GM21717 (cell line): ENCODE measurements around the gene ASB5.

Source experiments
- ATAC-seq: cut with Tn5 transposase; IDR thresholded peaks from one replicate; pipeline ENCODE4 v1.9.1; 2021; ENCODE audit warnings: mild to moderate bottlenecking, moderate library complexity; ENCODE audit not compliant: unreplicated experiment

ASB5 gene

DNA sequence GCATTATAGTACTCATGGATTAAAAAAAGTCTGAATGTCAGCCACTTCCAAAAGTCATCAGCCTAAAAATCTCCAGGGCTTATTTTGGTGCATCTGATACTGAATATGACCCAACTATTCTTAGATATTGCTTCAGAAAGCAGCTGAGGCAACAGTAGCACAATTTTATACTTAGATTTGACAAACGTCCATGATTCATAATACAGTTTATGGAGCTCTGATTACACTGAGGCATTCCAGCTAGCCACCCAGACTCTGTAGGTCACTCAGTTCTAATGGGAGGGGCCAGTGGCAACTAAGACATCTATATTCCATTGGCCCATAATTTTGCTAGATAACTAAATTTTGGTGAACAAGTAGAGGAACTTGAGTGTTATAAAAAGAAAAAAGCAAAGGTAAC is 84.0 kb downstream of the ASB5 start:
- no peak for ATAC-seq
